Endothelial cell (in vitro differentiated cells): Measurements from ENCODE around the gene ATAD2B. TPM values are rescaled to one million over a fixed set of nuclear protein-coding genes. Genes with fewer than 3 reads are reported as not detected.

Experiments used
- DNase-seq: peaks from one replicate; pipeline ENCODE4 v3.0.0; 2021; ENCODE audit warnings: low spot score
- H3K27ac Mint-ChIP-seq: one replicate; pipeline ENCODE4 v1.8.0; 2021; ENCODE audit warnings: mixed read lengths, inconsistent platforms; ENCODE audit not compliant: unreplicated experiment
- H3K27me3 Mint-ChIP-seq: one replicate; pipeline ENCODE4 v1.8.0; 2021; ENCODE audit warnings: mild to moderate bottlenecking, moderate library complexity, mixed read lengths, inconsistent platforms; ENCODE audit not compliant: unreplicated experiment
- H3K36me3 Mint-ChIP-seq: one replicate; pipeline ENCODE4 v1.8.0; 2021; ENCODE audit warnings: mild to moderate bottlenecking, low read depth, mixed read lengths, inconsistent platforms; ENCODE audit not compliant: unreplicated experiment
- H3K4me1 Mint-ChIP-seq: one replicate; pipeline ENCODE4 v1.8.0; 2021; ENCODE audit warnings: mild to moderate bottlenecking, mixed read lengths, inconsistent platforms; ENCODE audit not compliant: unreplicated experiment
- H3K4me3 Mint-ChIP-seq: one replicate; pipeline ENCODE4 v1.8.0; 2021; ENCODE audit warnings: mild to moderate bottlenecking, mixed read lengths, inconsistent platforms; ENCODE audit not compliant: unreplicated experiment
- H3K9me3 Mint-ChIP-seq: one replicate; pipeline ENCODE4 v1.8.0; 2021; ENCODE audit warnings: mixed read lengths, inconsistent platforms; ENCODE audit not compliant: unreplicated experiment
- total RNA-seq: library from RNA; stranded (reverse); fragmentation: NEBNext Ultra II Directional; extraction: Animal tissue kit (Norgen Biotek cat#: 25700); gene quantifications from one replicate; pipeline ENCODE4 v1.2.1, GENCODE V29; 2021; ENCODE audit not compliant: unreplicated experiment
- TF ChIP-seq, protein P1 (sequence below): fragments of 200-600 bp; sonication (generic); IDR thresholded peaks from one replicate; pipeline ENCODE4 v1.5.0; 2021; ENCODE audit warnings: antibody characterized with exemption; ENCODE audit not compliant: unreplicated experiment

ATAD2B gene
- total RNA-seq, 1 donor from 2014 or later, result 23.6 TPM

DNA sequence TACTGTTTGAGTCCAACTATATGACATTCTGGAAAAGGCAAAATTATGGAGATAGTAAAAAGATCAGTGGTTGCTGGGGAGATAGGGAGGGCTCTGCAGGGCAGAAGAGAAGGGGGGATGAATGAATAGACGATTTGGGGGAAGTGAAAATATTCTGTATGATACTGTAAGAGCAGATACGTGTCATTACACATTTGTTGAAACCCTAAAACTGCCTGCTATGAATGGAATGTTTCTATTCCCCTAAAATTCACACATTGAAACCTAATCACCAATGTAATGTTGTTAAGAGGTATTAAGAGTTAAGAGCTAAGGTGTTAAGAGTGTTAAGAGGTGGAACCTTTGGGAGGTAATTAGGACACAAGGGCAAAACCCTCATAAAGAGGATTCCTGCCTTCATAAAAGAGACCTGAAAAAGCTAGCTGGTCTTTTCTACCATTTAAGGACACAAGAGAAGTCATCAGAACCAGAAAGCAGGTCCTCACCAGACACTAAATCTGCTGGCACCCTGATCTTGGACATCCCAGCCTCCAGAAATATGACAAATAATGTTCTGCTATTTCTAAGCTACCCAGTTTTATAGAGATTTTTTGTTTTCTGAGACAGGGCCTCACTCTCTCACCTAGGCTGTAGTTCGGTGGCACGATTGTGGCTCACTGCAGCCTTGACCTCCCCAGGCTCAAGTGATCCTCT is 76.2 kb downstream of the ATAD2B start:
- DNase-seq, result no peak
- H3K4me3 Mint-ChIP-seq, result no peak overlapping the region
- no peaks in the 10 kb centered on the region for H3K4me1 Mint-ChIP-seq
- H3K36me3 Mint-ChIP-seq, result peaks cover 3% of the 10 kb centered on the region
- H3K9me3 Mint-ChIP-seq, result no peaks in the 10 kb centered on the region
- TF ChIP-seq, protein P1, sequence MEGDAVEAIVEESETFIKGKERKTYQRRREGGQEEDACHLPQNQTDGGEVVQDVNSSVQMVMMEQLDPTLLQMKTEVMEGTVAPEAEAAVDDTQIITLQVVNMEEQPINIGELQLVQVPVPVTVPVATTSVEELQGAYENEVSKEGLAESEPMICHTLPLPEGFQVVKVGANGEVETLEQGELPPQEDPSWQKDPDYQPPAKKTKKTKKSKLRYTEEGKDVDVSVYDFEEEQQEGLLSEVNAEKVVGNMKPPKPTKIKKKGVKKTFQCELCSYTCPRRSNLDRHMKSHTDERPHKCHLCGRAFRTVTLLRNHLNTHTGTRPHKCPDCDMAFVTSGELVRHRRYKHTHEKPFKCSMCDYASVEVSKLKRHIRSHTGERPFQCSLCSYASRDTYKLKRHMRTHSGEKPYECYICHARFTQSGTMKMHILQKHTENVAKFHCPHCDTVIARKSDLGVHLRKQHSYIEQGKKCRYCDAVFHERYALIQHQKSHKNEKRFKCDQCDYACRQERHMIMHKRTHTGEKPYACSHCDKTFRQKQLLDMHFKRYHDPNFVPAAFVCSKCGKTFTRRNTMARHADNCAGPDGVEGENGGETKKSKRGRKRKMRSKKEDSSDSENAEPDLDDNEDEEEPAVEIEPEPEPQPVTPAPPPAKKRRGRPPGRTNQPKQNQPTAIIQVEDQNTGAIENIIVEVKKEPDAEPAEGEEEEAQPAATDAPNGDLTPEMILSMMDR, result no peak
- H3K27me3 Mint-ChIP-seq, result peaks cover 1% of the 10 kb centered on the region
- H3K27ac Mint-ChIP-seq, result no peak overlapping the region

DNA sequence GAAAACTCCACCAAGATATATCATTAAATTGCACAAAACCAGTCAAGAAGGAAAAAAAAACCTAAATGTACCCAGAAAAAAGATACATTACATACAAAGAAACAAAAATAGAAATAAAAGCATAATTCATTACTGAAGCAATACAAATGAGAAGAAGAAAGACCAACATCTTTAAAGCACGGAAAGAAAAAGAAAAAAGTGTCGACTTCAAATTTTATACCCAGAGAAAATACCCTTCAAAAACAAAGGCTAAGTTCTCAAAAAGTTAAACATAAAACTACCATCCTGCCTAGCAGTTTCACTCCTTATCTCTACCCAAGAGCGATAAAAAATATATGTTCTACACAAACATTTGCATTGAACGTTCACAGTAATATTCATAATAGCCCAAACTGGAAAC is 82.0 kb downstream of the ATAD2B start:
- TF ChIP-seq, protein P1, result no peak
- H3K4me1 Mint-ChIP-seq, result peaks cover 5% of the 10 kb centered on the region
- no peak for DNase-seq
- no peak overlapping the region for H3K27ac Mint-ChIP-seq
- no peaks in the 10 kb centered on the region for H3K9me3 Mint-ChIP-seq
- H3K4me3 Mint-ChIP-seq, result no peak overlapping the region
- no peaks in the 10 kb centered on the region for H3K27me3 Mint-ChIP-seq
- H3K36me3 Mint-ChIP-seq, result no peaks in the 10 kb centered on the region

DNA sequence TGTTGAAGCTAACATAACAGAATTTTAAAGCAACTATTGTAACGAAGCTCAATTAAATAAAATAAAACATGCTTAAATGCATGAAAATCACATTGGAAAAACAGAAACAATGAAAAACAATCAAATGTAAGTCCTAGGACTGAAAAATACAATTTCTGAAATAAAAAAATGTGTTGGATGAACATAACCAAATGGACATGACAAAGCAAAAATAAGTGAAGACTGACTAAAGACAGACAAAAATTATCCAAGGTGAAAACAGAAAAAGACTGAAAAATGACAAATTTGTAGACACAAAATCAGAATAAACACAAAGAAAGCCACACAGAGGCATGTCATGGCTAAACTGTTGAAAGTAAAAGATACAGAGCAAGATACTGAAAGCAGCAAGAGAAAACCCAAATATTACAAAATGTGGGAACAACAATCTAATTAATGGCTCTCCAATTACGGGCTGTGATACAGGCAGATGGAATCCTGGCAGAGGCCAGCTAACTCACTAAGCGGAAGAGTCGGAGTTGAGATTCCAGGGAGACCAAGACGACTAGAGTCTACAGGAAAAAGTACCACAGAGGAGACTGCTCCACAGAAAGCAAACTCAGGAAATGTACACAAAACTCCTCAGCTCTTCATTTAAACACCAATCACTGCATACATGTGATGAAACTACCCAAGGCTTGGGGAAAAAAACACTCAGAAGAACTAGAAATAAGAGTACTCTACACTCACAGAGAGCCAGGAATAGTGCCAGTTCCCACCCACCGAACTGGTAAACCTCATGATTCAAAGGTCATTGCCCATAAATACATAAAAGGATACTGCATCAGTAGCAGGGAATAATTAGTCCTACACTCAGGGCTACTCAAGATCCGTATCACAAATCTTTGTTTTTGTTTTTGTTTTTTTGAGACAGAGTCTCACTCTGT is 83.6 kb downstream of the ATAD2B start:
- TF ChIP-seq, protein P1, result no peak
- H3K4me3 Mint-ChIP-seq, result no peak overlapping the region
- H3K9me3 Mint-ChIP-seq, result no peaks in the 10 kb centered on the region
- H3K27me3 Mint-ChIP-seq, result no peaks in the 10 kb centered on the region
- peak overlapping the region; percentile 6 for H3K27ac Mint-ChIP-seq
- H3K4me1 Mint-ChIP-seq, result peaks cover 5% of the 10 kb centered on the region
- DNase-seq, result no peak
- H3K36me3 Mint-ChIP-seq, result no peaks in the 10 kb centered on the region

DNA sequence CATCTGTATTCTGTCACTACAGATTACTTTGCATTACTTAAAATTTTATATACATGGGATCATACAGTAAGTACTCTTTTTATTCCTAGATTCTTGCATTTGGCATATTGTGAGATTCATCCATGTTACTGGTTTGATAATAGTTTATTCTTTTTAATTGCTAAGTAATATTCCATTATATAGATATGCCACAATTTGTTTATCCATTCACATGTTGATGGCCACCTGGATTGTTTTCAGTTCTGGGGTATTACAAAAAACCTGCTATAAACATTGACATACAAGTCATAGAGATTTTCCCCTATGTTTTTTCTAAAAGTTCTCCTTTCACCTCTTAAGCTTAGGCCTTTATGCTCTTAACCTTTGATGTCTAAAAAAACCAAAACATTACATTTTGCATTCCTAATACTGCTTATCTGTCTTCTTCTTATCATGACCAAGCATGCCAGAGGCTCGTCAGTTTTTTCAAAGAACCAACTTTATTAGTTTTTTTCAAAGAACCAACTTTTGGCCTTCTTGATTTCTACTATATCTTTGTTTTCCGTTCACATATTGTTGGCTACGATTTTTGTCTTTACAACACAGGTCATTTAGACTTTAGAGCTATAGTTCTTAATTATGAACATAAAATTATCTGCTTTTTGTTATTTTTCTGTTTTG is 86.9 kb downstream of the ATAD2B start:
- H3K4me1 Mint-ChIP-seq, result peaks cover 5% of the 10 kb centered on the region
- DNase-seq, result no peak
- TF ChIP-seq, protein P1, result no peak
- H3K27me3 Mint-ChIP-seq, result peaks cover 4% of the 10 kb centered on the region
- no peaks in the 10 kb centered on the region for H3K9me3 Mint-ChIP-seq
- H3K27ac Mint-ChIP-seq, result no peak overlapping the region
- H3K36me3 Mint-ChIP-seq, result peaks cover 14% of the 10 kb centered on the region
- H3K4me3 Mint-ChIP-seq, result no peak overlapping the region
